ENCODE measurements around the gene PDCD5.

- TF ChIP-seq POLR2A (IDR thresholded peaks at IDR 0.05) (no peak), CTCF (IDR thresholded peaks at IDR 0.05) (no peak), POLR2AphosphoS5 (IDR thresholded peaks at IDR 0.05) (no peak)
Measured at GRCh38 chr19:32613008-32613407, 32.0 kb downstream of the PDCD5 start.

All from prostate gland (tissue), 2 donors.